ENCODE results near the gene ITPR1.

ITPR1 gene

GRCh38 chr3:4820296-4821121 is 327.4 kb downstream of the ITPR1 start:
- H3K27ac Mint-ChIP-seq, result no peak overlapping the region
- no peak overlapping the region for H3K4me3 Mint-ChIP-seq
- H3K27me3 Mint-ChIP-seq, result no peaks in the 10 kb centered on the region
- H3K9me3 Mint-ChIP-seq, result no peaks in the 10 kb centered on the region
- peaks cover 16% of the 10 kb centered on the region for H3K4me1 Mint-ChIP-seq
- H3K36me3 Mint-ChIP-seq, result peaks cover 56% of the 10 kb centered on the region
- no peak for DNase-seq (ENCODE audit: low spot score in 2 of 2)
- no peak for ATAC-seq (ENCODE audit: low read depth)

DNA sequence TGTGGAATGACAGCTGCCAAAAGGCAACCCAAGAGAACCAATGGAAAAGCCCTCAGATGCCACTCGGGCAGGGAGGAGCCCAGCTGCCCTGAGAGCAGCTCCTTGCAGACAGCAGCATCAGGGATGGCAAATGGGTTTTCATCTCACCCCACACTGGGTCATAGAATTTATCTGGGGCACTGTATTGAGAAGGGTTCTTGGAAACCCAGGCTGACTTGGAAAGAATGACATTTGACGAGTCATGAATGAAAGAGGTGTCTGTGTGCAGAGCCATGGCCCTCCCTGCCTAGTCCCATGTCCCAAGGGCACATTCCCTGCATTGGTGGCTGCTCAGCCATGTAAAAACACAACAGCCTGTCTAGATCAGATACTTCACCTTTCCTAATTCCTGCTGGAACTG is 328.2 kb downstream of the ITPR1 start:
- Mint-ChIP-seq H3K27ac (no peak overlapping the region), H3K9me3 (no peaks in the 10 kb centered on the region), H3K4me1 (peaks cover 25% of the 10 kb centered on the region), H3K4me3 (no peak overlapping the region), H3K27me3 (no peaks in the 10 kb centered on the region), H3K36me3 (peaks cover 51% of the 10 kb centered on the region)
- no peak for DNase-seq (ENCODE audit: low spot score in 2 of 2)
- no peak for ATAC-seq (ENCODE audit: low read depth)

- DNase-seq (ENCODE audit: low spot score in 2 of 2) (no peak), ATAC-seq (ENCODE audit: low read depth) (peak; percentile 69)
- Mint-ChIP-seq H3K27ac (peak overlapping the region; percentile 83), H3K27me3 (no peaks in the 10 kb centered on the region), H3K4me1 (peaks cover 30% of the 10 kb centered on the region), H3K4me3 (no peak overlapping the region), H3K9me3 (no peaks in the 10 kb centered on the region), H3K36me3 (peaks cover 50% of the 10 kb centered on the region)
Measured at GRCh38 chr3:4821975-4822374, 328.8 kb downstream of the ITPR1 start.

DNA sequence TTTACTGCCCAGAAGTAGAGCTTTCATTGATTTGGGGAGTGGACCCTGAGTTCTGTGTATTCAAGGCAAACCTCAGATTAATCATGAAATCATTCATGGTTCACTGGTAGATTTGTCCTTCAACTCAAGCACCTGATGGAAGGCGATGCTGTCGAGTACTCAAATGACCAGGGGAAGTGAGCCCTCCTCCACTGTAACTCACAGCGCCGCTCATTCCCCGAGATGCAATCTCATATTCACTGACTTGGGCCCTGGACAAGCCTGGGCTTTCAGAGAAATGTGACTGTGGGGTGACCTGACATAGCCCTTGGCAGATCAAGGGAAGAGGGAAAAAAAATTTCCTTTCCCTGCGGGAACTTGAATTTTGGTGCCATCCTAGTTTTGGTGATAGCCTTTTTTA is 329.4 kb downstream of the ITPR1 start:
- Mint-ChIP-seq H3K4me1 (peaks cover 36% of the 10 kb centered on the region), H3K9me3 (no peaks in the 10 kb centered on the region), H3K27ac (no peak overlapping the region), H3K27me3 (no peaks in the 10 kb centered on the region), H3K36me3 (peaks cover 46% of the 10 kb centered on the region), H3K4me3 (no peak overlapping the region)
- DNase-seq (ENCODE audit: low spot score in 2 of 2), result no peak
- no peak for ATAC-seq (ENCODE audit: low read depth)

DNA sequence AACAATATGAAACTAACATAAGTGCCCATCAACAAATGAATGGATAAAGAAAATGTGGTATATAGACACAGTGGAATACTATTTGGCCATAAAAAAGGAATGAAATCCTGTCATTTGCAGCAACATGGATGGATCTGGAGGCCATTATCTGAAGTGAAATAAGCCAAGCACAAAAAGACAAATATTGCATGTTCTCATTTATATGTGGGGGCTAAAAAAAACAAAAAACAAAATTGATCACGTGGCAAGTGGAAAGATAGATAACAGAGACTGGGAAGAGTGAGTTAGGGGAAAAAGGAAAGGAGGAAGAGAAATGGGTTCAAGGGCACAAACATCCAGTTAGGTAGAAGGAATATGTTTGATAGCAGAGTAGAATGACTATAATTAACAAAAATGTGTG is 330.2 kb downstream of the ITPR1 start:
- ATAC-seq (ENCODE audit: low read depth), result no peak
- Mint-ChIP-seq H3K36me3 (peaks cover 40% of the 10 kb centered on the region), H3K9me3 (no peaks in the 10 kb centered on the region), H3K27me3 (no peaks in the 10 kb centered on the region), H3K27ac (no peak overlapping the region), H3K4me1 (peaks cover 37% of the 10 kb centered on the region), H3K4me3 (no peak overlapping the region)
- DNase-seq (ENCODE audit: low spot score in 2 of 2), result no peak

- Mint-ChIP-seq H3K9me3 (no peaks in the 10 kb centered on the region), H3K4me3 (no peak overlapping the region), H3K27me3 (no peaks in the 10 kb centered on the region), H3K4me1 (peaks cover 37% of the 10 kb centered on the region), H3K36me3 (peaks cover 35% of the 10 kb centered on the region), H3K27ac (no peak overlapping the region)
- DNase-seq (ENCODE audit: low spot score in 2 of 2) (no peak), ATAC-seq (ENCODE audit: low read depth) (no peak)
Measured at GRCh38 chr3:4823986-4824925, 331.1 kb downstream of the ITPR1 start.

GRCh38 chr3:4824926-4825325 is 331.8 kb downstream of the ITPR1 start:
- Mint-ChIP-seq H3K36me3 (peaks cover 32% of the 10 kb centered on the region), H3K27me3 (no peaks in the 10 kb centered on the region), H3K4me3 (no peak overlapping the region), H3K27ac (no peak overlapping the region), H3K4me1 (peaks cover 39% of the 10 kb centered on the region), H3K9me3 (no peaks in the 10 kb centered on the region)
- DNase-seq (ENCODE audit: low spot score in 2 of 2) (no peak), ATAC-seq (ENCODE audit: low read depth) (no peak)

- Mint-ChIP-seq H3K4me3 (no peak overlapping the region), H3K27me3 (no peaks in the 10 kb centered on the region), H3K4me1 (peaks cover 42% of the 10 kb centered on the region)
Measured at GRCh38 chr3:4825436-4826236, 332.5 kb downstream of the ITPR1 start.

GRCh38 chr3:4826237-4827100 is 333.3 kb downstream of the ITPR1 start:
- Mint-ChIP-seq H3K9me3 (no peaks in the 10 kb centered on the region), H3K4me1 (peaks cover 49% of the 10 kb centered on the region), H3K27ac (no peak overlapping the region), H3K27me3 (no peaks in the 10 kb centered on the region), H3K36me3 (peaks cover 30% of the 10 kb centered on the region), H3K4me3 (peak overlapping the region; percentile 4)
- DNase-seq (ENCODE audit: low spot score in 2 of 2) (no peak), ATAC-seq (ENCODE audit: low read depth) (no peak)

More at GRCh38 chr3:4825436-4826236, 332.5 kb downstream of the ITPR1 start:
- DNase-seq (ENCODE audit: low spot score in 2 of 2), result no peak
- peak; percentile 42 for ATAC-seq (ENCODE audit: low read depth)
- H3K27ac Mint-ChIP-seq, result no peak overlapping the region
- H3K36me3 Mint-ChIP-seq, result peaks cover 31% of the 10 kb centered on the region
- H3K9me3 Mint-ChIP-seq, result no peaks in the 10 kb centered on the region

GRCh38 chr3:4827767-4828166 is 334.6 kb downstream of the ITPR1 start:
- Mint-ChIP-seq H3K4me1 (peaks cover 46% of the 10 kb centered on the region), H3K27me3 (no peaks in the 10 kb centered on the region), H3K9me3 (no peaks in the 10 kb centered on the region), H3K4me3 (no peak overlapping the region), H3K36me3 (peaks cover 24% of the 10 kb centered on the region), H3K27ac (peak overlapping the region; percentile 59)
- DNase-seq (ENCODE audit: low spot score in 2 of 2), result no peak
- ATAC-seq (ENCODE audit: low read depth), result no peak

- peaks cover 19% of the 10 kb centered on the region for H3K36me3 Mint-ChIP-seq
- H3K4me3 Mint-ChIP-seq, result no peak overlapping the region
Measured at GRCh38 chr3:4828279-4829030, 335.3 kb downstream of the ITPR1 start.

DNA sequence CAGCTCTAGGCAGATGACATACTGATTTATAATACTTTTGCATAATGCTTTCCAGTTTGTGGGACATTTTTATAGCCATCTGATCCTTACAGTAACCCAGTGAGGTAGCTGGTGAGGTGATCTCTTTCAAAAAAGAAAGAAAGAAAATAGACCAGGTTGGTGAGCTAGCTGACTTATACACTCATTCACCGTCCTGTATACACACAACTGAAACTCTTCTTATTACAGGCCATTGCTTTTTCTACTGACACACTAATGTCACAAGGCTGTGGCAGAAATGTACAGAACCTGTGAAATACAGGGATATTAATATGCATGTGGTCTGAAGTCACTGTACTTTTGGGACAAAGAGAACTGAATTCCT is 335.9 kb downstream of the ITPR1 start:
- Mint-ChIP-seq H3K9me3 (no peaks in the 10 kb centered on the region), H3K4me3 (no peak overlapping the region), H3K27ac (no peak overlapping the region), H3K27me3 (no peaks in the 10 kb centered on the region), H3K4me1 (peaks cover 52% of the 10 kb centered on the region), H3K36me3 (peaks cover 21% of the 10 kb centered on the region)
- DNase-seq (ENCODE audit: low spot score in 2 of 2) (no peak), ATAC-seq (ENCODE audit: low read depth) (no peak)

More at GRCh38 chr3:4828279-4829030, 335.3 kb downstream of the ITPR1 start:
- Mint-ChIP-seq H3K27ac (peak overlapping the region; percentile 59), H3K4me1 (peaks cover 47% of the 10 kb centered on the region), H3K9me3 (no peaks in the 10 kb centered on the region), H3K27me3 (no peaks in the 10 kb centered on the region)
- no peak for DNase-seq (ENCODE audit: low spot score in 2 of 2)
- ATAC-seq (ENCODE audit: low read depth), result no peak

Data from memory B cell (primary cell).